ENCODE results near the gene RNF175. TPM values are rescaled to one million over a fixed set of nuclear protein-coding genes. Genes with fewer than 3 reads are reported as not detected.

RNF175 gene
- total RNA-seq, 2 experiments from 2014 or later: not detected

- no peak for DNase-seq
- H3K36me3 Mint-ChIP-seq: no peaks in the 10 kb centered on the region
- H3K27me3 Mint-ChIP-seq: peaks cover 96% of the 10 kb centered on the region
- H3K27ac Mint-ChIP-seq: no peak overlapping the region
- peaks cover 25% of the 10 kb centered on the region for H3K4me1 Mint-ChIP-seq
- H3K9me3 Mint-ChIP-seq (ENCODE audit: low read depth): no peaks in the 10 kb centered on the region
- no peak for ATAC-seq
- CTCF ChIA-PET: interaction anchor here (0.9 kb wide), 1 partner anchor 9 kb away, joined by 6 read pairs; no protein-coding TSS in a partner anchor
- no peak overlapping the region for H3K4me3 Mint-ChIP-seq
These were observed 30.7 kb upstream of the RNF175 start for GRCh38 chr4:153790500-153790865.

- no peak for ATAC-seq
- H3K9me3 Mint-ChIP-seq (ENCODE audit: low read depth): no peaks in the 10 kb centered on the region
- peaks cover 94% of the 10 kb centered on the region for H3K27me3 Mint-ChIP-seq
- peaks cover 25% of the 10 kb centered on the region for H3K4me1 Mint-ChIP-seq
- H3K27ac Mint-ChIP-seq: no peak overlapping the region
- CTCF ChIA-PET: interaction anchor here (0.9 kb wide), 1 partner anchor 9 kb away, joined by 6 read pairs; no protein-coding TSS in a partner anchor
- no peak for DNase-seq
- no peak overlapping the region for H3K4me3 Mint-ChIP-seq
- H3K36me3 Mint-ChIP-seq: no peaks in the 10 kb centered on the region
These were observed 30.1 kb upstream of the RNF175 start for GRCh38 chr4:153789741-153790499.

- Mint-ChIP-seq H3K4me1 (peaks cover 25% of the 10 kb centered on the region), H3K27me3 (peaks cover 91% of the 10 kb centered on the region), H3K9me3 (ENCODE audit: low read depth) (no peaks in the 10 kb centered on the region), H3K27ac (no peak within 1 kb of the TSS), H3K4me3 (no peak within 1 kb of the TSS), H3K36me3 (no peaks in the 10 kb centered on the region)
- CTCF ChIA-PET: no interaction called here
- ATAC-seq (no peak), DNase-seq (no peak)
These were observed 28.8 kb upstream of the RNF175 start, which contains the start of gene SFRP2 for GRCh38 chr4:153788413-153789276. TSS of gene SFRP2 (minus strand) at chr4:153789083. CDS start at chr4:153788835, 248 bp downstream.

GRCh38 chr4:153788051-153788412 lies 28.2 kb upstream of the RNF175 start:
- CTCF ChIA-PET: no interaction called here
- H3K36me3 Mint-ChIP-seq: no peaks in the 10 kb centered on the region
- H3K9me3 Mint-ChIP-seq (ENCODE audit: low read depth): no peaks in the 10 kb centered on the region
- ATAC-seq (no peak), DNase-seq (no peak)
- H3K27ac Mint-ChIP-seq: no peak overlapping the region
- H3K4me1 Mint-ChIP-seq: peaks cover 25% of the 10 kb centered on the region
- no peak overlapping the region for H3K4me3 Mint-ChIP-seq
- H3K27me3 Mint-ChIP-seq: peaks cover 91% of the 10 kb centered on the region

- no peak for ATAC-seq
These were observed 27.8 kb upstream of the RNF175 start for GRCh38 chr4:153787575-153787974.

GRCh38 chr4:153787061-153787560 lies 27.3 kb upstream of the RNF175 start:
- Mint-ChIP-seq H3K36me3 (no peaks in the 10 kb centered on the region), H3K4me3 (no peak overlapping the region), H3K4me1 (peaks cover 21% of the 10 kb centered on the region), H3K27ac (no peak overlapping the region), H3K9me3 (ENCODE audit: low read depth) (no peaks in the 10 kb centered on the region), H3K27me3 (peaks cover 89% of the 10 kb centered on the region)
- ATAC-seq (no peak), DNase-seq (no peak)
- CTCF ChIA-PET: no interaction called here

More at GRCh38 chr4:153787575-153787974, 27.8 kb upstream of the RNF175 start:
- Mint-ChIP-seq H3K27me3 (peaks cover 90% of the 10 kb centered on the region), H3K27ac (no peak overlapping the region), H3K4me1 (peaks cover 23% of the 10 kb centered on the region), H3K9me3 (ENCODE audit: low read depth) (no peaks in the 10 kb centered on the region), H3K4me3 (no peak overlapping the region), H3K36me3 (no peaks in the 10 kb centered on the region)
- CTCF ChIA-PET: no interaction called here
- no peak for DNase-seq

GRCh38 chr4:153785910-153786721 lies 26.3 kb upstream of the RNF175 start:
- H3K9me3 Mint-ChIP-seq (ENCODE audit: low read depth): no peaks in the 10 kb centered on the region
- H3K27me3 Mint-ChIP-seq: peaks cover 89% of the 10 kb centered on the region
- no peak overlapping the region for H3K4me3 Mint-ChIP-seq
- DNase-seq: no peak
- CTCF ChIA-PET: interaction anchor here (0.6 to 1.6 kb wide), 5 partner anchors 9 to 960 kb away, joined by 3 to 6 read pairs (median 3); no protein-coding TSS in a partner anchor
- H3K27ac Mint-ChIP-seq: no peak overlapping the region
- no peak for ATAC-seq
- H3K4me1 Mint-ChIP-seq: peaks cover 12% of the 10 kb centered on the region
- no peaks in the 10 kb centered on the region for H3K36me3 Mint-ChIP-seq

GRCh38 chr4:153784166-153784699 lies 24.4 kb upstream of the RNF175 start:
- Mint-ChIP-seq H3K4me1 (peaks cover 9% of the 10 kb centered on the region), H3K27ac (no peak overlapping the region), H3K4me3 (no peak overlapping the region), H3K36me3 (no peaks in the 10 kb centered on the region), H3K9me3 (ENCODE audit: low read depth) (no peaks in the 10 kb centered on the region), H3K27me3 (peaks cover 84% of the 10 kb centered on the region)
- ATAC-seq (no peak), DNase-seq (no peak)
- CTCF ChIA-PET: interaction anchor here (1.5 kb wide), 1 partner anchor 11 kb away, joined by 6 read pairs; no protein-coding TSS in a partner anchor

GRCh38 chr4:153782581-153782980 lies 22.8 kb upstream of the RNF175 start:
- Mint-ChIP-seq H3K9me3 (ENCODE audit: low read depth) (no peaks in the 10 kb centered on the region), H3K27me3 (peaks cover 77% of the 10 kb centered on the region), H3K4me3 (no peak overlapping the region), H3K36me3 (no peaks in the 10 kb centered on the region), H3K4me1 (no peaks in the 10 kb centered on the region), H3K27ac (no peak overlapping the region)
- CTCF ChIA-PET: no interaction called here
- DNase-seq (no peak), ATAC-seq (no peak)

- no peak overlapping the region for H3K4me3 Mint-ChIP-seq
- ATAC-seq (no peak), DNase-seq (no peak)
- H3K9me3 Mint-ChIP-seq (ENCODE audit: low read depth): no peaks in the 10 kb centered on the region
- no peak overlapping the region for H3K27ac Mint-ChIP-seq
- H3K4me1 Mint-ChIP-seq: no peaks in the 10 kb centered on the region
- CTCF ChIA-PET: interaction anchor here (1.7 kb wide), 1 partner anchor 9 kb away, joined by 6 read pairs; no protein-coding TSS in a partner anchor
- H3K27me3 Mint-ChIP-seq: peaks cover 70% of the 10 kb centered on the region
- H3K36me3 Mint-ChIP-seq: no peaks in the 10 kb centered on the region
These were observed 22.0 kb upstream of the RNF175 start for GRCh38 chr4:153781717-153782416.

- H3K9me3 Mint-ChIP-seq (ENCODE audit: low read depth): no peaks in the 10 kb centered on the region
- no peaks in the 10 kb centered on the region for H3K36me3 Mint-ChIP-seq
- H3K4me1 Mint-ChIP-seq: no peaks in the 10 kb centered on the region
- ATAC-seq (no peak), DNase-seq (no peak)
- CTCF ChIA-PET: interaction anchor here (1.7 to 1.8 kb wide), 2 partner anchors 9 to 32 kb away, joined by 4 to 6 read pairs; no protein-coding TSS in a partner anchor
- peaks cover 69% of the 10 kb centered on the region for H3K27me3 Mint-ChIP-seq
- no peak overlapping the region for H3K27ac Mint-ChIP-seq
- no peak overlapping the region for H3K4me3 Mint-ChIP-seq
These were observed 21.5 kb upstream of the RNF175 start for GRCh38 chr4:153781280-153781679.

- CTCF ChIA-PET: interaction anchor here (1.7 to 1.8 kb wide), 2 partner anchors 10 to 31 kb away, joined by 4 to 6 read pairs; no protein-coding TSS in a partner anchor
- no peak for DNase-seq
- no peaks in the 10 kb centered on the region for H3K4me1 Mint-ChIP-seq
- no peak overlapping the region for H3K27ac Mint-ChIP-seq
- H3K27me3 Mint-ChIP-seq: peaks cover 69% of the 10 kb centered on the region
- ATAC-seq: no peak
- no peaks in the 10 kb centered on the region for H3K9me3 Mint-ChIP-seq (ENCODE audit: low read depth)
- no peaks in the 10 kb centered on the region for H3K36me3 Mint-ChIP-seq
- H3K4me3 Mint-ChIP-seq: no peak overlapping the region
These were observed 21.1 kb upstream of the RNF175 start for GRCh38 chr4:153780876-153781275.
